ENCODE data around the gene PNPLA7.
A peak's percentile ranks its signal among the peaks of the same experiment; 100 is the strongest.

The PNPLA7 gene

GRCh38 chr9:137449931-137450538, 100.2 kb downstream of the PNPLA7 start:
- DNase-seq (ENCODE audit: low read depth) = no peak

- DNase-seq (ENCODE audit: low read depth) = no peak
Observed at GRCh38 chr9:137449081-137449844, 100.9 kb downstream of the PNPLA7 start.

GRCh38 chr9:137448602-137448962, 101.6 kb downstream of the PNPLA7 start:
- no peak for DNase-seq (ENCODE audit: low read depth)

GRCh38 chr9:137447722-137448601, 102.2 kb downstream of the PNPLA7 start:
- no peak for DNase-seq (ENCODE audit: low read depth)

- peak; percentile 62 for DNase-seq (ENCODE audit: low read depth)
Observed at GRCh38 chr9:137446851-137447471, 103.2 kb downstream of the PNPLA7 start.

GRCh38 chr9:137445930-137446431, 104.2 kb downstream of the PNPLA7 start:
- DNase-seq (ENCODE audit: low read depth) = no peak

- peak; percentile 50 for DNase-seq (ENCODE audit: low read depth)
Observed at GRCh38 chr9:137445275-137445807, 104.9 kb downstream of the PNPLA7 start.

GRCh38 chr9:137444106-137444790, 106.0 kb downstream of the PNPLA7 start:
- no peak for DNase-seq (ENCODE audit: low read depth)

GRCh38 chr9:137441935-137442321, 108.3 kb downstream of the PNPLA7 start:
- no peak for DNase-seq (ENCODE audit: low read depth)

- DNase-seq (ENCODE audit: low read depth) = no peak
Observed at GRCh38 chr9:137441289-137441934, 108.8 kb downstream of the PNPLA7 start, which contains the start of gene ENTPD8. ENTPD8 (minus strand) TSS chr9:137441357; CDS start chr9:137438285, 3,072 bp downstream.

GRCh38 chr9:137439158-137439714, 111.0 kb downstream of the PNPLA7 start:
- no peak for DNase-seq (ENCODE audit: low read depth)

GRCh38 chr9:137438591-137439157, 111.5 kb downstream of the PNPLA7 start:
- no peak for DNase-seq (ENCODE audit: low read depth)

- DNase-seq (ENCODE audit: low read depth) = no peak
Observed at GRCh38 chr9:137437691-137438590, 112.3 kb downstream of the PNPLA7 start.

GRCh38 chr9:137436761-137437600, 113.2 kb downstream of the PNPLA7 start:
- DNase-seq (ENCODE audit: low read depth) = no peak

GRCh38 chr9:137435980-137436760, 114.0 kb downstream of the PNPLA7 start:
- DNase-seq (ENCODE audit: low read depth) = peak; percentile 55

- no peak for DNase-seq (ENCODE audit: low read depth)
Observed at GRCh38 chr9:137435381-137435891, 114.8 kb downstream of the PNPLA7 start.
